Dendritic cell treated with granulocyte-macrophage colony-stimulating factor and Interleukin-4, amounts not matched to agents 40 ng/mL and 50 ng/mL, for 4 days (primary cell): Measurements from ENCODE around the gene EEF1B2.
"Not testable (repeated sequence)": the region's sequence is repeated elsewhere in the genome, so short reads cannot be mapped to it uniquely, and the experiment has no call there.

Experiments used
- H3K27ac Mint-ChIP-seq: one replicate; pipeline ENCODE4 v1.8.0; 2022; ENCODE audit warnings: mild to moderate bottlenecking, mixed read lengths
- H3K27me3 Mint-ChIP-seq: one replicate; pipeline ENCODE4 v1.8.0; 2022; ENCODE audit warnings: mild to moderate bottlenecking, mixed read lengths
- H3K36me3 Mint-ChIP-seq: one replicate; pipeline ENCODE4 v1.8.0; 2022; ENCODE audit warnings: low read depth, mixed read lengths
- H3K4me1 Mint-ChIP-seq: one replicate; pipeline ENCODE4 v1.8.0; 2022; ENCODE audit warnings: low read depth, mixed read lengths
- H3K4me3 Mint-ChIP-seq: one replicate; pipeline ENCODE4 v1.8.0; 2022; ENCODE audit warnings: mild to moderate bottlenecking, moderate library complexity, mixed read lengths
- H3K9me3 Mint-ChIP-seq: one replicate; pipeline ENCODE4 v1.8.0; 2022; ENCODE audit warnings: mixed read lengths
- intact Hi-C: fragments of 100-400 bp; cut with micrococcal nuclease; formaldehyde crosslinking; loops from one replicate; pipeline ENCODE4 v1.15.0; 2022

EEF1B2 gene

DNA sequence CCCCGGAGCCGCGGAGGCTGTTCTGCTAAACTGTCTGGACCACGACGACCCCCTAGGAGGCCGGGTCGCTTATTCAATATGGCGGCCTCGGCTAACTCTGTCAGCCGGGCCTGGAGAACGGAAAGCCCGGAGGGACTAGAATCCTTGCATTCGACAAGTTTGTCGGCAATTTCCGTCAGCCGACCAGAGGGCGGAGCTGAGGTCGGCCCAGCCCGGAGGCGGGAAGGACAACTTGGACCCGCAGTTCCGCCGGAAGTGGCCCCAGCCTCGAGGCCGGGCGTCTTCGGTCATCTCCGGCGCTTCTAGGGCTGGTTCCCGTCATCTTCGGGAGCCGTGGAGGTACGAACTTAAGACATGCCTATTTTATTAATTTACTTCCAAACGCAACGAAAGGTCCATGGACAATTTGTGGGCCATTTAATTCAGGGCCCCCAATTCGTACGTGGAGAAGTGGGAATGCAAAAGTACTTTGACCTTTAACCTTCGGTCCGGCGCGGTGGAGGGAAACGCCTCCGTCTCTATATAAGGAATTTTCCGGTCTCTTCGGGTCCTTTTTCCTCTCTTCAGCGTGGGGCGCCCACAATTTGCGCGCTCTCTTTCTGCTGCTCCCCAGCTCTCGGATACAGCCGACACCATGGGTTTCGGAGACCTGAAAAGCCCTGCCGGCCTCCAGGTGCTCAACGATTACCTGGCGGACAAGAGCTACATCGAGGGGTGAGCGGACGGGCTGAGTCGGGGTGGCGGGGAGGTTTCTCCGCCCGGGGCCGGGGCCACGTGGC, at the start of gene EEF1B2, which contains the start of gene NDUFS1:
Gene EEF1B2, plus strand, starts transcription at position 550 of the 779 bp plus-strand sequence. Its CDS starts 85 bp downstream, at position 635.
Gene NDUFS1, minus strand, starts transcription at position 99 of the 779 bp plus-strand sequence. CDS start 5,766 bp downstream, outside the sequence.
- Mint-ChIP-seq H3K4me1 (peaks cover 40% of the 10 kb centered on the region), H3K4me3 (peak within 1 kb of the TSS; percentile 97), H3K27ac (peak within 1 kb of the TSS; percentile 94), H3K27me3 (no peaks in the 10 kb centered on the region), H3K9me3 (no peaks in the 10 kb centered on the region), H3K36me3 (peaks cover 63% of the 10 kb centered on the region)
- intact Hi-C loops = loop anchor here (1.0 to 5.0 kb wide), 2 partner anchors 74 to 103 kb away; no protein-coding TSS in a partner anchor

DNA sequence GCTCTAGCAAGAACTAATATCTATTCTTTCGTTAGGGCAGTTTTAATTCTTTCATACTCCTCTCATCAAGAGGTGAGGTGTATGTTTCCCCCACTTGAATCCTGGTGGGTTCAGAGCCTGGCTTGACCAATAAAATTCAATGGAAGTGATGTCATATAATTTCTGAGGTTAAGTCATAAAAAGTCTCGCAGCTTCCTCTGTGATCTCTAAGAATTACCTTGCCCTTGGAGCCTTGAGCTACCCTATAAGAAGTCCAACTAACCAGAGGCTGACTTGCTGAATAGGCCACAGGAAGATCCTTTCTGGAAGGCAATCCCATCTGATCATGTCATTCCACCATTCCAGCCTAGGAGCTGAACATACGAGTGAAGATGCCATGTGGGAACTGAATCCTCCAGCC, 47.6 kb upstream of the EEF1B2 start:
- H3K4me1 Mint-ChIP-seq = no peaks in the 10 kb centered on the region

DNA sequence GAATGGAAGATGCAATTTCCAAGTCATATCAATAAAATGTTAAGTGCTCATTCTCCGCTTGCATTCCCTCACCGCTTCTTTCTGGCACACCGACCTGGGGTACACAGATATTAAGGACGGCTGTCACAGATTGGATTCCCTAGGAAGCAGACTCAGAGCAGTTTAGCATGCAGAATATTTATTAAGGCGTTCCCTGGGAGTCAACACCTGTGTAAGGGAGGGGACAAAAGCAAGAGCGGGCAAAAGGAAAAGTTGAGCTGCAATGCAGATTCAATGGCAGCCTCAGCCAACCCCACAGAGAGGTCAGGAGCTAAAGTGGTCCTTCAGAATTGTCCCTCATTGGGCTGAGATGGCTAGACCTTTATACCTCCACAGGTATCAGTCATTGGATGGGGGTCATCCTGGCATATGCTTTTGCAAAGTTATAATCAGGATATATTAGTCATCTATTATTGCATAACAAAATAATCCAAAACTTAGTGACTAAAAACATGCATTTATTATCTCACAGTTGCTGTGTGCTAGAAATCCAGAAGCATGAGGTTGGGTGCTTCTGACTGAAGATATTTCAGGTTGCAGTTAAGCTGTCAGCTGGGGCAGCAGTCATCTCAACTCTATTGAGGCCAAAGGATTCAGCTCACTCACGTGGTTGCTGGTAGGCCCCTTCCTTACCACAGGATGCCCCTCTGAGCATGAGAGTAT, 46.7 kb upstream of the EEF1B2 start:
- no peak overlapping the region for H3K4me3 Mint-ChIP-seq
- H3K4me1 Mint-ChIP-seq = no peaks in the 10 kb centered on the region
- peaks cover 9% of the 10 kb centered on the region for H3K9me3 Mint-ChIP-seq
- peaks cover 23% of the 10 kb centered on the region for H3K36me3 Mint-ChIP-seq
- intact Hi-C loops = no loop called here
- H3K27me3 Mint-ChIP-seq = no peaks in the 10 kb centered on the region
- H3K27ac Mint-ChIP-seq = no peak overlapping the region

More for the DNA sequence above, 47.6 kb upstream of the EEF1B2 start:
- Mint-ChIP-seq H3K27me3 (no peaks in the 10 kb centered on the region), H3K4me3 (no peak overlapping the region), H3K9me3 (peaks cover 9% of the 10 kb centered on the region), H3K27ac (no peak overlapping the region), H3K36me3 (peaks cover 23% of the 10 kb centered on the region)
- intact Hi-C loops = no loop called here

DNA sequence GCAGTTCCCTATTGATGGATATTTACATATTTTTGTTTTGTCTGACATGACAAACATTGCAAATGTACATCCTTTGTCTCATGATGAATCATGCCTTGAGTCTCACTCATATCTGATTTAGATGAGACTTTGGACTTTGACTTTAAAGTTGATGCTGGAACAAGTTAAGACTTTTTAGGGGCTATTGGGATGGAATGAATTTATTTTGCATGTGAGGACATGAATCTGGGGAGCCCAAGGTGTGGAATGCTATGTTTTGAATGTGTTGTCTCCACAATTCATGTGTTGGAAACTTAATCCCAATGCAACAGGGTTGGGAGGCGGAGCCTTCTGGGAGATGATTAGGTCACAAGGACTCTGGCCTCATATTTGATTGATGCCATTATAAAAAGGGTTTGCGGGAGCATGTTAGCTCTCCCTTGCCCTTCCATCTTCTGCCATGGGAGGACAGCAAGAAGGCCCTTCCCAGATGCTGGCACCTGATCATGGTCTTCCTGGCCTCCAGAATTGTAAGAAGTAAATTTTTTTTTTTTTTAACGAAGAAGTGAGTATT, 44.6 kb upstream of the EEF1B2 start:
- H3K4me3 Mint-ChIP-seq = no peak overlapping the region

DNA sequence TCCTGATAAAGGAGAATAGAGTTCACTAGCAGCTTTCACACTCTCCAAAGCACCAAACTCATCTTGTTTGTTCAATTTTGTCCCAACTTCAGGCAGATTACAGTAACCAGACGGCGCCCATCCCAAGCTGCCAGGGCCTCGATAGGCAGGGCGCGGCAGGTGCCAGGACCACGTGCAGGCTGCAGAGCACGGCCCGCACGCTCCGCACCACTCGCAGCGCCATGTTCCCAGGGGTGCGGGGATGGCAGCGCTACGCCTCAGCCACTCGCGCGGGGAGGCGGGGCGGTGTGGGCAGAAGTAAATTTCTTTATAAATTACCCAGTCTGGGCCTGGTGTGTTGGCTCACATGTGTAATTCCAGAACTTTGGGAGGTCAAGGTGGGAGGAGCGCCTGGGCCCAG, 43.4 kb upstream of the EEF1B2 start:
- Mint-ChIP-seq H3K4me1 (no peaks in the 10 kb centered on the region), H3K4me3 (no peak overlapping the region), H3K27ac (no peak overlapping the region), H3K27me3 (no peaks in the 10 kb centered on the region), H3K36me3 (peaks cover 48% of the 10 kb centered on the region), H3K9me3 (peaks cover 9% of the 10 kb centered on the region)
- intact Hi-C loops = no loop called here

More for the DNA sequence above, 44.6 kb upstream of the EEF1B2 start:
- intact Hi-C loops = no loop called here
- Mint-ChIP-seq H3K36me3 (peaks cover 36% of the 10 kb centered on the region), H3K4me1 (no peaks in the 10 kb centered on the region), H3K27ac (no peak overlapping the region), H3K9me3 (peaks cover 9% of the 10 kb centered on the region), H3K27me3 (no peaks in the 10 kb centered on the region)

DNA sequence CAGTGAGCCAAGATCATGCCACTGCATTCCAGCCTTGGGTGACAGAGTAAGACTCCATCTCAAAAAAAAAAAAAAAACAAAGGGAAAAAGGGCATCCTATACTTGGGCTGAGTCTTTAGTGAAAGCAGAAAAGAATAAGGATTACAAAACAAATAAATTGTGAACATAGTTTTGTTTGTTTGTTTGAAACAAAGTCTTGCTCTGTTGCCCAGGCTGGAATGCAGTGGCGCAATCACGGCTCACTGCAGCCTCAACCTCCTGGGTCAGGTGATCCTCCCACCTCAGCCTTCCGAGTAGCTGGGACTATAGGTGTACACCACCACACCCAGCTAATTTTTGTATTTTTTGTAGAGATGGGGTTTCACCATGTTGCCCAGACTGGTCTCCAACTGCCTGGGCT, 37.1 kb upstream of the EEF1B2 start:
- intact Hi-C loops = loop anchor here (10.0 kb wide), 1 partner anchor 98 kb away; no protein-coding TSS in a partner anchor
- not testable (repeated sequence) for H3K4me3 Mint-ChIP-seq, H3K27me3 Mint-ChIP-seq, H3K27ac Mint-ChIP-seq, H3K9me3 Mint-ChIP-seq, H3K4me1 Mint-ChIP-seq
- peaks cover 66% of the 10 kb centered on the region for H3K36me3 Mint-ChIP-seq

DNA sequence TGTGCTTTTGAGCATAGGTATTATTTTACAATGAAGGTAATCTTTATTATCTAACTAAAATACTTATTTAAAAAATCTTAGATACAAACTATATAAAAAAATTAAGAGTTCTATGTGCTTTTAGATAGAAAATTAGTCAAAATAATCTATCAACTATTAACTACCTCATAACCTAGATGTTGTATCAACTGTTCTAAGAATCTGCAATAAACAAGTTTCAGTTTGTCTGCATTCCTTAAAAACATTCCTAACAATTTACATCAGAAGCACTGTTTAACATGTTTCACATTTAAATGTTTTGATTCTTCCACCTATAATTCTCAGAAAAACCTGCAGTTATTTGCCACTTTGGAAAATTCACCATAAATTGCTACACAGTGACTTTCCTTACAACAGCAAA, 33.8 kb upstream of the EEF1B2 start:
- H3K36me3 Mint-ChIP-seq = peaks cover 76% of the 10 kb centered on the region
- no peaks in the 10 kb centered on the region for H3K27me3 Mint-ChIP-seq
- intact Hi-C loops = loop anchor here (5.0 to 10.0 kb wide), 2 partner anchors 101 to 124 kb away; no protein-coding TSS in a partner anchor
- no peaks in the 10 kb centered on the region for H3K4me1 Mint-ChIP-seq
- no peak overlapping the region for H3K27ac Mint-ChIP-seq
- no peaks in the 10 kb centered on the region for H3K9me3 Mint-ChIP-seq
- H3K4me3 Mint-ChIP-seq = no peak overlapping the region

DNA sequence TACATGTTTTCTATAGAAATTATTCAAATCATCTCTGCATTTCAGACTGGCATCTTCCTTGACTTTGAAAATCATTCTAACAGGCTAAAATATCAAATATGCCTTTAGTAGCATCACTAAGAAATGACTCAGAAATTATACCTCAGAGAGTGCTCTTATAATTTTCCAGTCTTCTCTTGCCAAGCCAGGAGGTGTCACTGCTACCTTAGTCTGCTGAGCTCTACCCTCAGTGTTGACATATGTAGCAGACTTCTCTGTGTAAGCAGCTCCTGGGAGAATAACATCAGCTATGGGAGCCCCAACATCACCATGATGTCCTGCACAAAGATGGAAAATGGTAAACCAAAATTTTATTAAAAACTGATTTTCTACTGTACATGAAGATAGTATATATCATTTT, 32.0 kb upstream of the EEF1B2 start:
- Mint-ChIP-seq H3K9me3 (no peaks in the 10 kb centered on the region), H3K4me1 (no peaks in the 10 kb centered on the region), H3K4me3 (no peak overlapping the region), H3K27me3 (no peaks in the 10 kb centered on the region), H3K27ac (no peak overlapping the region), H3K36me3 (peaks cover 73% of the 10 kb centered on the region)
- intact Hi-C loops = loop anchor here (5.0 to 10.0 kb wide), 2 partner anchors 103 to 125 kb away; no protein-coding TSS in a partner anchor

DNA sequence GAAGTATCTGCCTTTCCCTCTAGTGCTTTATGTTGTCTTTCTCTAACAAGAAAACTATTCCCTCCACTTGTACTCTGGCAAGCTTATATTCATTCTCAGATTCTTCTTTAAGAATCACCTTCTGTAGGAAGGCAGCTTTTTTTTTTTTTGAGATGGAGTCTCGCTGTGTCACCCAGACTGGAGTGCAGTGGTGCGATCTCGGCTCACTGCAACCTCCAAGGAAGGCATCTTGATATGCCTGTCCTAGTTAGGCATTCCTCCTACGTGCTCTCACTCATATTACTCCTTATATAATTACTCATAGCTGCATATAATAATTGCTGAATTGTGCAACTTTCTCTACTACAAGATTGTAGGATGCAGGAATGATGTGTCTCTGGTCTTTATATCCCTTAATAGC, 16.2 kb upstream of the EEF1B2 start:
- H3K36me3 Mint-ChIP-seq = peaks cover 93% of the 10 kb centered on the region
- H3K9me3 Mint-ChIP-seq = no peaks in the 10 kb centered on the region
- H3K27me3 Mint-ChIP-seq = no peaks in the 10 kb centered on the region
- no peaks in the 10 kb centered on the region for H3K4me1 Mint-ChIP-seq
- H3K4me3 Mint-ChIP-seq = no peak overlapping the region
- intact Hi-C loops = no loop called here
- H3K27ac Mint-ChIP-seq = no peak overlapping the region

DNA sequence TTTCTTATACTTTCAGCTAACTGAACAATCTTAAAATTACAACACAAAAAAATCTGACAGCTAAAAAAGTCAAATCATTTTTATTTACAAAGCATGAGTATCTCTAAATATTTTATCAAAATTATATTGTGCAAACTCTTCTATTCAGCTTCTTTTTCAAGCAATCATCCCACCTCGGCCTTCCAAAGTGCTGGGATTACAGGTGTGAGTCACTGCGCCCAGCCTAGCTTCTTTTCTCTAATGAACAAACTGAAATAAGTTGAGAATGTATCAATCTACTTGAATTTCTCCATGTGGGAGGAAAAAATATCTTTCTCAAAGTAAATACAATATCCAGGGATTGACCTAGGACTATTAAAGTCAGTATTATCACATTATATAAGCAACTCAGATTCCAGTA, 15.3 kb upstream of the EEF1B2 start:
- Mint-ChIP-seq H3K27me3 (no peaks in the 10 kb centered on the region), H3K4me3 (no peak overlapping the region), H3K9me3 (no peaks in the 10 kb centered on the region), H3K27ac (no peak overlapping the region), H3K4me1 (no peaks in the 10 kb centered on the region), H3K36me3 (peaks cover 95% of the 10 kb centered on the region)
- intact Hi-C loops = no loop called here

DNA sequence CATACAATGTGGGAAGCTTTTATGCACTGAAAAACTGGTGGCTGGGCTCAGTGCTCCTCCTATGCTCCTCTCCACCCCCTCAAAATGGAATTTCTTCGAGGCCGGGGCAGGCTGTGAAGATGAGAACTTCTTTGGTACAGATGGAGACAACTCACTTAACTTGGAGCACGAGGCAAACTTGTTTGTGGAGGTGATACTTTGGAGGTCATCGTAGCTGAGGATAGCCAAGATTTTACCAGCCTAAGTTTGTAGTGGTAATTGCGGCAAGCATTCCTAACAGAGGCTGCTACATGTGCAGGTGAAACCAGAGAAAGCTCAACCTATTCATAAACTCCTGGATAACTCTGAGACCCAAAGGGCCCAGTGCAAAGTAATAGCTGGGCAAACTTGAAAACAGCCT, 14.0 kb upstream of the EEF1B2 start:
- Mint-ChIP-seq H3K4me1 (peaks cover 9% of the 10 kb centered on the region), H3K27me3 (no peaks in the 10 kb centered on the region), H3K27ac (no peak overlapping the region), H3K4me3 (no peak overlapping the region), H3K36me3 (peaks cover 95% of the 10 kb centered on the region), H3K9me3 (no peaks in the 10 kb centered on the region)
- intact Hi-C loops = no loop called here

DNA sequence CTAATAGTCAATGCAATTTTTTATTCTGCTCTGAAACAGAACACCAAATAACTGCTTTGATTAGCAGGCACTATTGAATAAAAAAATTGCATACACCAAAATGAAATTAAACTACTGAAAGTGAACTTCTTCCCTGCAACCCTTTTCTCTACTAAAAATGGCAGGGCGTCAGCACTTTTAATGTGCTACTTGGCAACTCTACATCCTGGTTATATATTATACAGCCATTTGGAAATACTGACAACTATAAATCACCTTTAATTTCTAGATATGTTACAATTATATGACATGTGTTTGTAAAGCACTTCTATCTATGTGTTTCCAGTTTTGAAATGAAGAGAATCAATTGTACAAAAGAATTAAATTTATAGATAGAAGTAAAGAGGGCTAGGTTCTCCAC, 10.4 kb upstream of the EEF1B2 start:
- peaks cover 22% of the 10 kb centered on the region for H3K4me1 Mint-ChIP-seq
- H3K27ac Mint-ChIP-seq = no peak overlapping the region
- intact Hi-C loops = no loop called here
- no peak overlapping the region for H3K4me3 Mint-ChIP-seq
- H3K9me3 Mint-ChIP-seq = no peaks in the 10 kb centered on the region
- H3K36me3 Mint-ChIP-seq = peaks cover 83% of the 10 kb centered on the region
- H3K27me3 Mint-ChIP-seq = no peaks in the 10 kb centered on the region

DNA sequence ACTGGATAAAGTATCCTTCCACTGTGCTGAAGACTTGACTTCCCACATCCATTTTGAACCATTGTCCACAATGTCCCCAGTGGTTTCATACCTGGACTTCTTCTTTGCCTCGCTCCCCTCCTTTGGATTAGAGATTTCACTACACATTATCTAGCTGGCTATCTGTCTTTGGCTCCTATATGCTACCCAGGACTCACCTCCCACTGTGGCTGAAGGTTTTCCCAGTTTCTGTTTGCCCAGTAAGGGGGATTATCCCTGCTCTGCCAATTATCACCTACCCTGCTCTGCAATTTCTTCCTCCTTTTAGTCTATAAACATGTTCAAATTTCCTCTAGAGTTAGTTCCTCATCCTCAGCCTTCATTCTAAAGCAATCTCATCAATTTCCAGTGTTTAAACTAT, 9.5 kb upstream of the EEF1B2 start:
- Mint-ChIP-seq H3K4me3 (no peak overlapping the region), H3K27me3 (no peaks in the 10 kb centered on the region), H3K4me1 (peaks cover 23% of the 10 kb centered on the region), H3K9me3 (no peaks in the 10 kb centered on the region), H3K27ac (no peak overlapping the region), H3K36me3 (peaks cover 75% of the 10 kb centered on the region)
- intact Hi-C loops = loop anchor here (5.0 kb wide), 1 partner anchor 128 kb away; no protein-coding TSS in a partner anchor

DNA sequence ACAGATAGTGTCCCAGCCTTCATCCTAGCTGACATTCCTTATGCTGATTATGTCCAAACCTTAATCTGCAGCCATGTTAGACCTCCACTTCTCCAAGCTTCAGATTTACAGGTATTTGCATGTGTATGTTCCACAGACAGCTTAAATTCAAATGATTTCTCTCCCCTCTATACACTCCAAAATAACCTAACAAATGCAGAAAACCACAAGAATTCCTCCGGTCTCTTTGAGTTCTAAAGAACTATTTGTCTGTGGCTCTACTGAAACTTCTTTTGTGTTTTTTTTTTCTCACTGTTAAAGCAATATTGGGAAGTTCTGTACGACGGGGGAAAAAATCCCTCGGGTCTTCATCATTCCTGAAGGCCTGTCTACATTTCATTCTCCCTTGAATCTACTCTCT, 9.1 kb upstream of the EEF1B2 start:
- peaks cover 23% of the 10 kb centered on the region for H3K4me1 Mint-ChIP-seq
- H3K36me3 Mint-ChIP-seq = peaks cover 70% of the 10 kb centered on the region
- intact Hi-C loops = loop anchor here (5.0 kb wide), 1 partner anchor 128 kb away; no protein-coding TSS in a partner anchor
- no peaks in the 10 kb centered on the region for H3K27me3 Mint-ChIP-seq
- H3K27ac Mint-ChIP-seq = no peak overlapping the region
- no peaks in the 10 kb centered on the region for H3K9me3 Mint-ChIP-seq
- no peak overlapping the region for H3K4me3 Mint-ChIP-seq
